H1 (cell line): Measurements from ENCODE around the gene SRRM4. TPM values are rescaled to one million over a fixed set of nuclear protein-coding genes. Genes with fewer than 3 reads are reported as not detected.

Experiments used
- CHD7 ChIP-seq: fragments of 300-600 bp; sonication (generic); IDR thresholded peaks from 2 replicates; pipeline ENCODE4 v1.7.1; 2012; ENCODE audit warnings: low read length, moderate library complexity, mild to moderate bottlenecking, inconsistent platforms; ENCODE audit not compliant: insufficient replicate concordance
- RAD21 ChIP-seq, 2 experiments: IDR thresholded peaks in 1 of 2; conservative IDR thresholded peaks in 1 of 2; 2 replicates each; pipeline ENCODE4 v1.6.1; 2011; ENCODE audit warnings: low read depth in 2 of 2, low read length in 2 of 2, improper control_type of control experiment in 1 of 2, inconsistent platforms in 1 of 2, mild to moderate bottlenecking in 1 of 2, moderate library complexity in 1 of 2
- polyA plus RNA-seq, 7 experiments: library from polyadenylated mRNA; depleted of rRNA in 3 of 7; stranded (reverse) in 5 of 7; unstranded in 2 of 7; fragments of >200 nt in 5 of 7; fragments of 200-250 nt in 2 of 7; gene quantifications; 1 replicate in 5 of 7; 2 replicates in 1 of 7; 4 replicates in 1 of 7; pipeline versions ENCODE4 v1.2.1 to v1.2.3, GENCODE V29; 2011 to 2013; ENCODE audit warnings: missing spikeins in 2 of 7, mixed read lengths in 2 of 7
- total RNA-seq: library from RNA; stranded (reverse); fragmentation: NEBNext Ultra II Directional; extraction: Animal tissue kit (Norgen Biotek cat#: 25700); gene quantifications from 2 replicates; pipeline ENCODE4 v1.2.1, GENCODE V29; 2021

The SRRM4 gene
- total and polyA plus RNA-seq, 2 of the 8 experiments (the other 6 are each of a cell fraction or from before 2014, with no cell fraction given) = 0.53 to 1.1 TPM

GRCh38 chr12:118984161-118984943 lies 3.0 kb downstream of the SRRM4 start (continued):
- no peak for TF ChIP-seq CHD7
- TF ChIP-seq RAD21 (IDR thresholded peaks at IDR 0.05 in 1 of 2, conservative IDR thresholded peaks at IDR 0.05 in 1 of 2; ENCODE audit: low read depth in 2 of 2, low read length in 2 of 2) = no peak
